ENCODE data around the gene ARHGAP1.
"Not testable (repeated sequence)": the region's sequence is repeated elsewhere in the genome, so short reads cannot be mapped to it uniquely, and the experiment has no call there.

The ARHGAP1 gene

DNA sequence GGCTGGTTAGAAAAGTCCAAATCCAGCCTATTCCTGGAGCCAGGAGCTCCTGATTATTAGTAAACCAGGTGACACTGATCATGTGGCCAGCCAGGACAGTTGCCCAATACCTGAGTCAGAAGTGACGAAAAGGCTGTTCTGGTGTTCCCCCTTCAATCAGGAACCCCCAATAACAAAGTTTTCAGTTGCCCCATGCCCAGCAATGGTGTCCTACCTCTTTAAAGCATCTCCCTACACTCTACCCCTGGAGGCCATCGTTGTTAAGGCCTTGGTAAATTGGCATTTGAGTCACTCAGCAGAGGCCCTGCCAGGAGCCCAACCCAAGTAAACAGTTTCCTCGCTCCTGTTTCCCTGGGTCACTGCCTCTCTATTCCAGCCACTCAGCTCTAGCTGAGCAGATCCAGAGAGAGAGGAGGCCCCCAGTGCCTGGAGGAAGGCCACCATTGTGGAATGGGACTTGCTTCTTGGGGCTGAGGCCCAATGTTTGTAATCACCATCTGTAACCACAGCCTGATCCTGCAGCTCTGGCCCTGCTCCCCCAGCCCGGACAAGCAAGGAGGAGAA is 25.0 kb downstream of the ARHGAP1 start:
- in situ Hi-C loops (cut with MboI; ENCODE audit: low sequenced_read_pairs) = no loop called here

DNA sequence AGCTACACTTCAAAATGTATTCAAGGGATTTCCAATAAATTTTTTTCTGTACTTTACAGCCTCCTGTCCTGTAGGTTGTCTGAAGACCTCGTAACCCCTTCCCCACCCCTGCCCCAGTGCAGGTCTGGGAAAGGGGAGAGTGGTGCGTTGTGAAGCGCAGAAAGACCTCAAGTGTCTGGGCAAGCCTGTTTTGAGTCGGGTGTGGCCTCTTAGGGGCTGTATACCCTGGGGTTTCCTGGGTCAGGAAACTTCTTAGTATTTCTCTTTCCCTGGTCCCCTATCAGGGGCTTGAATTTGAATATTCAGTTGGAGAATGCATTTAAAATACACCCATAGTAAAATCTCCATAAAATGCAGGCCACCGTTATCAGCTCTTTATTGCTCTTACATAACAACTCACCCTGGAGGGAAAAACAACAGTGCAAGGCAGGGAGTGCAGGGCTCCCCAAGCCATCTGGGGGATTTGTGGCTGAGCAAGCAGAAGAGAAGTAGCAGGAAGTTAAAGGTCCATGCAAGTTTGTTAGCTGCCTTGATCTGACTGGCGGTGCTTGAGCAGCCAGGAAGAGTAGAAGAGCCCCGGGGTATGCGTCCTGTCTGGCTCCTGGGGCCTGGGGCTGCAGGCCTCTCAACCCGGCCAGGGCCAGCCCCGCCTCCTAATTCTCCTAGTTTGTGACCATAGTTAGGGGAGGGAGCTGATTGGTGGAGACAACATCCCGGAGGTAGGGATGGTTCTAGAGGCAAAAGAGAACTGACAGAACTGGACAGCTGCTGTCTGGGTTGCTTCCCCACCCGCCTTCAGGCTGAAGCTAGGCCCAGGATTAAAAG is 25.7 kb downstream of the ARHGAP1 start:
- in situ Hi-C loops (cut with MboI; ENCODE audit: low sequenced_read_pairs) = no loop called here

DNA sequence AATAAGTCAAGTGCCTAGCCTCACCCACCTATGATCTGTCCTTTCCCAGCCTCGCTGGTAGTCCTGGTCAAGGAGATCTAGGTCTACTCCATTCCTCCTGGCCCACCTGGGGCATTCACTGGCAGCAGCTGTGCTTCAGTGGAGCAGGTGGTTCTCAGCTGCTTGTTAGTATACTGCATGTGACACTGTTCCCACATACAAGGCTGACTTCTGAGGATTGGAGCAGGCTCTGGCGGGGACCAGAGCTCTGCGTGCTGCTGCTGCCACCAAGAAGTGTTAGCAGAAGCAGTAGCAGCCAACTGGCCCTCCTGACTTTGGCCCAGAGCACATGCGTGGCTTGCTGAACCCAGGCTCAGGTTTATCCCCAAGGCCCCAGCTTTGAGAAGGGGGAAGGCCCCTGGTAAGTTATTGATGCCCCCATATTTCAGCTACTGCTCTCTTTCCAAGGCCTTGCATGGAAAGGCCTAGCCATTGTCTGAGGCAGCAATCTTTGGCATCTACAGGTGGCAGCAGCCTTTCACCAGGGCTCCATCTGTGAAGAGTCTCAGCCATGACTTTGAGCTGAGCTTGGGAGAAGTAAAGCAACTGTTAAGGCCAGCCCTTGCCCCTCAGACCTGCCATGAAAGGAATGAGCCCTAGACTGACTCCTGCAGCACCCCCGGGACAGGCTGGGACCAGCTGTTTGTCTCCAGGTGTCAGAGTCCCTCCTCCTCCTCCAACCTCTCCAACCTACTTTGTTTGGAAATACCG is 26.5 kb downstream of the ARHGAP1 start:
- in situ Hi-C loops (cut with MboI; ENCODE audit: low sequenced_read_pairs) = no loop called here

DNA sequence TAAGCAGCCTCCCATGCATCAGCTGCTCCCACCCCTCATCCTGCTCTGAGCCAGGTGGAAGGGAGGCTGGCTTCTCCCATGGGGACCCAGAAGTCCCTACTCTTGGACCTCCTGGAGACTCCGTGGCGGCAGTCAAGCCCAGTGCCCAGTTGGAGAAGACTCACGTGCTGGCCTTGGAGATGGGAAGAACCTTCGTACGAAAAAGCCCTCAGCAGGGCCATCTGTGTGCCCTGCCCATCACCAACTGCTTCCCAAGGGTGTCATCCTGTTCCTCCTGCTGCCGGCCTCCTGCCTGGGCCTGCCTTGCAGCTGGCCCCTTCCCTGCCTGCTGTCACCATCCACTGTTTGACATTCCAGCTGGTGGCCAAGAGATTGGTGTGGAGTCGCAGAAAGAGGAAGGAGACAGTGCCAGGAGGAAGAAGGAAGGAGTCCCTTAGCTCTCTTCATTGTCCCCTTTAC is 28.0 kb downstream of the ARHGAP1 start:
- in situ Hi-C loops (cut with MboI; ENCODE audit: low sequenced_read_pairs) = no loop called here

DNA sequence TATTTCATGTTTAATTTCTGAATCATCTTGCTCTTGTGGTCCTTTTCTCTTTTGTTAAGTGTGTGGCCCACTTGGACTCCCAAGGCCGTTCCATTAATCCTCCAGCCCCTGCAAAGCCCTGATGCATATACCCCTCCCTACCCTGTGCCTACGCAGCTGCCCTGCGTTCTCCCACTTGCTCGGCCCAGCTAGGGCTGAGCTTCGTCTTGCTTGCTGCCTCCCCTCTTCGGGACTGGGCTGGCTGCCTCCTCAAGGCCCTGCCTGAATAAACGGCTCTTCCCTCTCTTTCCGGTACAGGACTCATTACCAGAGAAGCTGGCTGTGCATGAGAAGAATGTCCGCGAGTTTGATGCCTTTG is 28.5 kb downstream of the ARHGAP1 start:
- in situ Hi-C loops (cut with MboI; ENCODE audit: low sequenced_read_pairs) = no loop called here

DNA sequence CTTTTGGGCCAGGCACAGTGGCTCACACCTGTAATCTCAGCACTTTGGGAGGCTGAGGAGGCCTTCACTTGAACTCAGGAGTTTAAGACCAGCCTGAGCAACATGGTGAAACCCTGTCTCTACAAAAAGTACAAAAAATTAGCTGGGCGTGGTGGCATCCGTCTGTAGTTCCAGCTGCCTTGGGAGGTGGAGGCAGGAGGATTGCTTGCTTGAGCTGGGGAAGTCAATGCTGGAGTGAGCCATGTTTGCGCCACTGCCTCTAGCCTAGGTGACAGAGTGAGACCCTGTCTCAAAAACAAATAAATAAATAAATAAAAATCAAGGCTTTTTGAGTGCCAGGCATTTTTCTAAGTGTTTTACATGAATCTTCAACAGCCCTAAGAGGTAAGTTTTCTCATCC is 29.9 kb downstream of the ARHGAP1 start:
- in situ Hi-C loops (cut with MboI; ENCODE audit: low sequenced_read_pairs) = not testable (repeated sequence)

DNA sequence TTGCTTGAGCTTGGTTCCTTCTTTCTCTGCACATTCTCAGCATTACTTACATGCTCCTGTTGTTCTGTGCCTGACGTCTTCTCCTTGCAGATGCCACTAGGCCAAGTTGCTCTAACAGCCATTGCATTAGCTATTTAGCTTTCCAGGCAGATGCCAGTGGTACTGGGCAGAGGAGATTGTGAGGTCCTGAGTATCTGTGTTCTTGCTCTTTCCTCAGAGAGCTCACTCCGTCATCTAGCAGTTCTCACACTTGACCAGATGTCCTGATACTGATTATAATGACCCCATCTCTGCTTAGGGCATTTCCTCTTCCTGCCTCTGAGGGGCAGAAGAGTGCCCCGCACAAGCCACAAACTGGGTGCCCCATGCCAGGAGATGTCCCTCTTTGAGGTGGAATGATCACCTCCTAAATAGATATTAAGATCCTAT is 30.7 kb downstream of the ARHGAP1 start:
- in situ Hi-C loops (cut with MboI; ENCODE audit: low sequenced_read_pairs) = no loop called here

DNA sequence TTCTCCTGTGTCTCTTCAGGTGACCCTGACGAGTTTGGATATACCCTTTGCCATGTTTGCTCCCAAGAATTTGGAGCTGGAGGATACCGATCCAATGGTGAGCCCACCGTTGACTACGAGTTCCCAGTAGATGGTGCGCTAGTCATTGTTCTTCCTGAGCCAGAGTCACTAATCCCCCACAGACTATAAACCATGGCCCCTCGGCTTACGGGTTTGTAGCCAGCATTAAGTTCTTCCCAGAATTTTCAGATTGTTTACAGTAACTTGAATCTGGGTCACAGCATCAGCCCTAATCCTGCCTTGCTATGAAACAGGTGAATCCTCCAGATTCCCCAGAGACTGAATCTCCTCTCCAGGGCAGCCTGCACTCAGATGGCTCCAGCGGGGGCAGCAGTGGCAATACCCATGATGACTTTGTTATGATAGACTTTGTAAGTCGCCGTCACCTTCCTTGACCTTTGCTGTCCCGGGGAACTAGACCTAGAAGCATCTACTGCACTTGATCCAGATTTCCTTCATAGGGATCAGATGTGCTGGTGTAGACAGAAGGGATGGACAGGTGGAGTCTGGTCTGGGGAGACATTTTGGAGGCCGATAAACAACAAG is 31.8 kb downstream of the ARHGAP1 start:
- in situ Hi-C loops (cut with MboI; ENCODE audit: low sequenced_read_pairs) = no loop called here

DNA sequence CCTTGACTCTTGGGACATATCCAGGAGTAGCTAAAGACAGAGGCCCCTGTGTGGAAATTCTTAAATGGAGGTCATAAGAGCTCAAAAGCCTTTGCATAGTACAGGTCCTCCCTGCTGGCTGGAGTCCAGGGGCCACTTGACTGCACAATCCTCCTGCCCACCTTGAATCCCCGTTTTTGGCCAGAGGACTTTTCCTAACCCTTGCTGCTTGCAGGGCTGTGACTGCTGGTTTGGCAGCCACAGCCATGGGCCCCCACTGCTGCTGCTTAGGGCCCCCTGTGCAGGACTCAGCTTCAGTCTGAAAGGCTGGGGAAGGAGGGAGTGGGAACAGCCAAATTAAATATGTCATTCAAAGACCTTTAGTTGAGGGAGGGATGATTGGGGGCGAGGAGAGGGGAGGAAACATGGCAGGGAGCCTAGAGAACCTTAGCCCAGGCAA is 33.4 kb downstream of the ARHGAP1 start:
- in situ Hi-C loops (cut with MboI; ENCODE audit: low sequenced_read_pairs) = no loop called here

DNA sequence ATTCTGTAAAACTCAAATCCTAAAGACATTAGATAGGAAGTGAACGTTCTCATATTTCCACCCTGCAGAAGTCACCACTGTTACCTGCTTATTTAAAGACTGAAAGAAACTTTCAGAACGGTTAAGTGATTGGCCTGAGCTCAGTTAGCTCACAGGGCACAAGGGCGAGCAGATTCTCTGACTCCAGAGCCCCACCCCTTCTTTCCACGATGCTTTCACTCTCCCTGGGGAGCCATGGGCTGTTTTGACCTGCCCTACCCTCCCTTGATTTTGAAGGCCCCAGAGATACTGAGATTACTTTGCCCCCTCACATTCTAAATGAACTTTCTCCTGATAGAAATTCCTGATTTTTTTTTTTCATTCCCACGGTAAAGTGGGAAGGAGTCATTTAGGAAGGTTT is 33.9 kb downstream of the ARHGAP1 start:
- in situ Hi-C loops (cut with MboI; ENCODE audit: low sequenced_read_pairs) = no loop called here

DNA sequence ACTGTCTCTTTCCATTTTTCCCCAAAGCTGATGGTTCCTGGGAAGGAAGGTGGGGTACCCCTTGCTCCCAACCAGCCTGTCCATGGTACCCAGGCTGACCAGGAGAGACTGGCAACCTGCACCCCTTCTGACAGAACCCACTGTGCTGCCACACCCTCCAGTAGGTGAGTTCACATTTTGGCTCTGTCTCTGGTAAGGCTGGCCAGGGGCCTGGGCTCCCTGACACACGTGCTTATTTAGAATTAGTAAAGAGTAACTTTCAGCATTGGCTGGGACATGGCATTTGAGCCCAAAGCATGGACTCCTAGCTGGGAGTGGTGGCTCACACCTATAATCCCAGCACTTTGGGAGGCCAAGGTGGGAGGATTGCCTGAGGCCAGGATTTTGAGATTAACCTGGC is 35.1 kb downstream of the ARHGAP1 start:
- in situ Hi-C loops (cut with MboI; ENCODE audit: low sequenced_read_pairs) = no loop called here

DNA sequence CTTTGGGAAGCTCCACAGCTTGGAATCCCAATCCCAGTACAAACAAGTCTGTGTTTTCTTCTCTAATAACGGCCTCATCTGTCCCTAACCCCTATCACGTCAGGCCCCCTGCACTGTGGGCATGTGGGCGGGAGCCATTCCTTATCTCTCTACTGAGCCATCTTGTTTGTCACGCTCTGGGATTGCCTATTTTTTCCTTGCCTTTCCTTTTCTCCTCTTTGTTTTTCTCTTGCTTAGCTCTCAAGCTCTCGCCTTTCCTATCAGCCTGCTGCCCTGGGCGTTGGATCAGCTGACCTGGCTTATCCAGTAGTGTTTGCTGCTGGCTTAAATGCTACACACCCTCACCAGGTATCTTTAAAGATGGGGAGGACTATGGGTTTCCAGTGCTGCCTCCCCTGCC is 35.8 kb downstream of the ARHGAP1 start:
- in situ Hi-C loops (cut with MboI; ENCODE audit: low sequenced_read_pairs) = no loop called here

DNA sequence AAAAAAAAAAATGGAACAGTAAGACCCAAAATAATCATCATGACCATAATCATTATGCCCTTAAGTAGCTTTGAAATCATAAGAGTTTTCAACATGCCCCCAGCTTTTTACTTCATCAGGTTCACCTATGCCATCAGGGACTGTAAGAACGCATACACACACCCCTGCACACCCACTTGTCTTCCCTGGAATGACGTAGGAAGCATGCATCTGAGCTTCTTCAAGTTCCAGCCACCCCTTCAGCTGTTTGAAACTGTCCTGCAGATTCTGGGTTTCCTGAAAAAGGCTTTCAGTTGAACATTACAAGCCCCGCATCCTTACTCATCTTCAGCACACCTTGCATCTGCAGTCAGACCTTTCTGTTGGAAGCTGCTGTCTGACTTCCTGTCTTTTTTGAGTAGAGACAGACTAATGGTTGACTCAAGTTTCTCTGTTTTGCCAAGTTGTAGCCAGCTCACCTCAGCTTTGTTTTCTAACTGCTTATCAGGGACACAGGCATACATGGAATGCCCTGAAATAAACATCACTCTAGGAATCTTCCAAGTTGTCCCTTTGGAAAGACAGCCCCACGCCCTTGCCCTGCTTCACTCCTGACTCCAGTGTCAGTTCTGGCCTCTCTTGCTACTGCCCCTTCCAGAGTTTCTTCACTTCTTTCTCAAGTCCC is 37.0 kb downstream of the ARHGAP1 start:
- in situ Hi-C loops (cut with MboI; ENCODE audit: low sequenced_read_pairs) = no loop called here

DNA sequence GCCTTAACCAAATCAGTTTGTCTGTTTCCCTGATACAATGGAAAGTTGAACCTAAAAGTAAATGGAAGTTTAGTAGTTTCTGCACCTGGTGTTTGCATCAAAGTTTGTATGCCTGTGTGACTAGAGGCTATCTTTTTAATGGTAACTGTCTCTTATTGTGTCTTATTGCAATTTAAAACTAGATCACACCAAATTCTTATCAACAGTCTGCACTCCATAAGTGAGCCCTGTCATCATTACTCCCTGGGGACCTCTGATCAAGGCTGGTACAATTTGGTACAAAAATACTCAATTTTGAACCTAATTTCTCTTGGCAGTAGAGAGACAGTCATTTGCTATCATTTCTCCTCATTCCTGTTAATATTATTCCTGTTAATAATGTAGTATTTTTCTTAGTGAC is 38.1 kb downstream of the ARHGAP1 start:
- in situ Hi-C loops (cut with MboI; ENCODE audit: low sequenced_read_pairs) = no loop called here

DNA sequence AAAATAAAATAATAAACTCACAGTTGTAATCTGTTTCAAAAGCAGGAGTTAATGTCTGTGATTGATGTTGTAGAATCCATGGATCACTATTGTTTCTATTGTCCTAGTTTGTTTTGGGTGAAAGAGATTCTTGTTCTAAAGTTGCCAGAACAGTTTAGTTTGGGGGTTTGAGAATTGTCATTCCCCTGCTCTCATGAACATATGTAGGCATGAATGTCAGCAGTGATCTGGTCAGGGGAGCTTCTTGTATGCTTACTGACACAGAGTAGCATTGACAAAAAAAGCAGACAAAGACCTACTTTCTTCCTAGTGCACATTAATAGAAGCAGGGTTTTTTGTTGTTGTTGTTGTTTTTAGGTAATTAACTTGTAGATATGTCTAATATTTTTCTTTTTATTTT is 38.6 kb downstream of the ARHGAP1 start:
- in situ Hi-C loops (cut with MboI; ENCODE audit: low sequenced_read_pairs) = no loop called here

DNA sequence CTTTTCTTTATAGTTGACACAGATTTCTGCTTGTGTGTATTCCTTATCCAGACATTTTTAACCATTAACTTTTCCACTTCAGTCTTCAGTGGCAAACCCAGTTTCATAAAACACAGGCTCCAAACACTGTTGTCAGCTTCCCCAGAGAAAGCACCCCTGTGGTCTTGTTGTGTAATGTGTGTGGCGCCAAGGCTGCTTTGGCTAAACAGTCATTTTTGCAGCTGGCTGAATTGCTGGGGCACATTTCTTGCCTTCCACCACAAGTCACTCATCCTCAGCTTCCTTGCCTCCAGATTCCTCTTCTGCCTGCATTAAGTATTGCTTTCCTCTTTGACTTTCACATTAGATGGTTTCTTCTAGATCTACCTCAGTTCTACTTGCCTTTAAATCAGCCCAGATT is 40.5 kb downstream of the ARHGAP1 start:
- in situ Hi-C loops (cut with MboI; ENCODE audit: low sequenced_read_pairs) = no loop called here

DNA sequence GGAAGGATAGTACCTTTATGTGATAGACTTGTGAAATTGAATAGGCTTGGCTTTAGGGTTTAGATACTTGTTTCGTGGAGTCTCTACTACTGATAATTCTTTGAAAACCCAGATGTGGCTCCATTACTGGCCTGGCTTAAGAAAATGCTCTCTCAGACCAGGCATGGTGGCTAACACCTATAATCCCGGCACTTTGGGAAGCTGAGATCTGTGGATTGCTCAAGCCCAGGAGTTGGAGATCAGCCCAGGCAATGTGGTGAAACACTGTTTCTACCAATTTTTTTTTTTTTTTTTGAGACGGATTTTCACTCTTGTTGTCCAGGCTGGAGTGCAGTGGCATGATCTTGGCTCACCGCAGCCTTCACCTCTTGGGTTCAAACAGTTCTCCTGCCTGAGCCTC is 42.2 kb downstream of the ARHGAP1 start:
- in situ Hi-C loops (cut with MboI; ENCODE audit: low sequenced_read_pairs) = no loop called here

DNA sequence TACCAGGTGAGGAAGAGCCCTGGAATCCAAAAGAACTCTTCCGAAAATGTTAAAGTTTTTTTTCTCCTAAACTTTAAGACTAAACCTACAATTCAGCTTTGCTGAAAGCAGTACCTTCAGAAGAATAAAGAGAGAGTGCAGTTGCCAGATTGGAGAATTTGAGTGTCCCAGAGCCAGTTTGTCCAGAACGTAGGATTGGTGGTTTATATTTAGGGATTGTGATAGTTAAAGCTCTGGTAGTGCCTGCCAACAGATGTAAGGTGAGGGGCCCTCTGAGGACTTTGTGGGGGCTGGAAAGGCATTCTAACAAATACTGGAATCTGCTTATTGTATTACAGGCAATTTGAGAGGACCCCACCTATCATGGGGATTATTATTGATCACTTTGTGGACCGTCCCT is 43.2 kb downstream of the ARHGAP1 start:
- in situ Hi-C loops (cut with MboI; ENCODE audit: low sequenced_read_pairs) = no loop called here

DNA sequence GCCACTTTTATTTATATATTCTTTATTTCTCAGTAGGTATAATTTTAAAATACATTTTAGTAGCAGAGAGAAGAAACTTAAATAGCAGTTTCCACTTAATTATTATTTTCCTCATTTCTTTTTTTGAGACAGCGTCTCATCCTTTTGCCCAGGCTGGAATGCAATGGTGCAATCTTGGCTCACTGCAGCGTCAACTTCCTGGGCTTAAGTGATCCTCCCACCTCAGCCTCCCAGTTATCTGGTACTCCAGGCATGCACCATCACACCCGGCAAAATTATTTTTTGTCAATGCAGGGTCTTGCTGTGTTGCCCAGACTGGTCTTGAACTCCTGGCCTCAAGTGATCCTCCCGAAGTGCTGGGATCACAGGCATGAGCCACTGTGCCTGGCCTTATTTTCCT is 44.8 kb downstream of the ARHGAP1 start:
- in situ Hi-C loops (cut with MboI; ENCODE audit: low sequenced_read_pairs) = no loop called here

DNA sequence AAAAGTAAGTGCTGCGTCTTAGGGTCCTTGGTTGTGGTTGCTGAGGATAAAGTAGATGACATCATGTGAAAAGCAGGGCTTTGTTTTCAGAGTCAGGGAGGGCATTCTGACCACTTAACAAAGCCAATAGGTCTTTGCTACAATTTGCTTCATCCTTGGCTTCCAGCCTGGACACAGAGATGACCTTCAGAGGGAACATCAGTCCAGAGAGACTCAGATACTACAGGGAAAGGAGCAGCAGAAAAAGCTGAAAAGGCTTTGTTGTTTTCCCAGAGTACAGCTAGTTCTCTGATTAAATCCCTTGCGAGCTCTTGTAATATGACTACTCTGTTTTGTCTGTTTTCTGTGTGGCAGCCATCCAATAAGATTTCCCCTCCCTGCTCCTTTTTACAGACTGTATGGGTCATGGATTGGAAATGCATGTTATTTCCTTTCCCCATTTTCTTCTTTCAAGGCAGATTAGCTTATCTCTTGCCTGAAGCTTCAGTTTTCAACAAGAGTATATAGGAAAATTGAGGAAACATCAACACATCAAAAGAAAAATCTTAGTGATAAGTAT is 51.2 kb downstream of the ARHGAP1 start:
- in situ Hi-C loops (cut with MboI; ENCODE audit: low sequenced_read_pairs) = no loop called here

DNA sequence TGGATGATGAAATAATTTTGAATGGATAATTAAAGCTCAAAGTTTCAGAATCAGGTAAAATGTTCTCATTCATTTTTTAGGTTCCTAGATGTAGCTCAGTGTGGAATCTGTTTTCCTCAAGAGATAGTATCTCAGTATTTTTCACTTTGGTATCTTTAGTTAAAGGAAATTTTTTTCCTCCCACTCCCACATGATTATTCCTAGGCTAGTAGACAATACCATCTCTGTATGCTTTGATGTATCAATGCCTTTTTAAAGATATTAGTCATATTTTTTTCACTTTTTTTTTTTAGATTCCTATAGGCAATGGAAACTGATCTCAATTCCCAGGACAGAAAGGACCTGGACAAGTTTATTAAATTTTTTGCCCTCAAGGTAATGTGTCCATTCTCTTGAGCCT is 56.4 kb downstream of the ARHGAP1 start:
- in situ Hi-C loops (cut with MboI; ENCODE audit: low sequenced_read_pairs) = no loop called here
